Transverse colon (tissue), 4 donors: ENCODE measurements around the gene MUL1. TPM values are rescaled to one million over a fixed set of nuclear protein-coding genes. Genes with fewer than 3 reads are reported as not detected.
A peak's percentile ranks its signal among the peaks of the same experiment; 100 is the strongest.

Source experiments
- DNase-seq: peaks from one replicate; pipeline ENCODE4 v3.0.0-alpha.2; 2019
- H3K27ac ChIP-seq, 4 donors: fragments of 200-600 bp; sonication (generic); 2 replicates each; pipeline ENCODE4 v1.5.1; 2016 to 2018; ENCODE audit warnings: inconsistent platforms in 4 of 4
- H3K27me3 ChIP-seq: fragments of 200-600 bp; sonication (generic); 2 replicates; pipeline ENCODE4 v1.5.1; 2017; ENCODE audit warnings: inconsistent platforms
- H3K36me3 ChIP-seq, 4 donors: fragments of 200-600 bp; sonication (generic); 2 replicates each; pipeline ENCODE4 v1.5.1; 2017 to 2019; ENCODE audit warnings: inconsistent platforms in 4 of 4
- H3K4me1 ChIP-seq, 4 donors: fragments of 200-600 bp; sonication (generic); 2 replicates each; pipeline ENCODE4 v1.5.1; 2017 to 2020; ENCODE audit warnings: inconsistent platforms in 4 of 4
- H3K4me3 ChIP-seq, 4 donors: fragments of 200-600 bp; sonication (generic); 1 replicate in 1 of 4; 2 replicates in 3 of 4; pipeline versions ENCODE4 v1.5.1 to v1.6.1; 2017 to 2019; ENCODE audit warnings: inconsistent platforms in 4 of 4
- H3K9me3 ChIP-seq, 2 donors: fragments of 200-600 bp; sonication (generic); 2 replicates each; pipeline ENCODE4 v1.5.1; 2017 to 2019; ENCODE audit warnings: inconsistent platforms in 2 of 2
- CTCF ChIP-seq, 5 experiments: fragments of 200-600 bp in 3 of 5; fragments of 450-650 bp in 2 of 5; sonication (generic) in 3 of 5; IDR thresholded peaks; 1 replicate in 2 of 5; 2 replicates in 3 of 5; pipeline ENCODE4 v1.5.1; 2016 to 2017; ENCODE audit warnings: antibody characterized with exemption in 5 of 5, inconsistent platforms in 3 of 5, mild to moderate bottlenecking in 2 of 5, moderate library complexity in 1 of 5
- EP300 ChIP-seq: sonication (generic); formaldehyde crosslinking; IDR thresholded peaks from one replicate; pipeline ENCODE4 v1.6.1; 2017; ENCODE audit warnings: antibody characterized with exemption, low read depth
- POLR2A ChIP-seq: fragments of 450-650 bp; IDR thresholded peaks from one replicate; pipeline ENCODE4 v1.6.1; 2016; ENCODE audit warnings: antibody characterized with exemption, mild to moderate bottlenecking, moderate library complexity
- POLR2AphosphoS5 ChIP-seq, 3 donors: sonication (generic); formaldehyde crosslinking; IDR thresholded peaks; one replicate each; pipeline ENCODE4 v1.6.1; 2016; ENCODE audit warnings: antibody characterized with exemption in 3 of 3
- WGBS, 2 donors: methylation state at CpG; one replicate each; pipeline ENCODE4 v1.1.5; 2018; ENCODE audit warnings: low coverage in 1 of 2; 5-methylcytosine and 5-hydroxymethylcytosine counted together
- in situ Hi-C, 4 donors: fragments of 200-750 bp; cut with MboI; loops; one replicate each; pipeline versions ENCODE4 v1.15.0 to v1.15.1; 2017; ENCODE audit warnings: low sequenced_read_pairs in 3 of 4, low pct_ligation_motif_present in 1 of 4, low pct_unique_long_range_greater_than_20kb in 1 of 4
- intact Hi-C: fragments of 100-400 bp; cut with DNase I; formaldehyde crosslinking; loops from one replicate; pipeline ENCODE4 v1.15.1; 2023; ENCODE audit warnings: low total_unique reads
- total RNA-seq, 4 donors: library from RNA; depleted of rRNA; stranded (reverse); fragments of >200 nt; gene quantifications; one replicate each; pipeline ENCODE4 v1.1.0, GENCODE V29; 2016

MUL1 gene
- total RNA-seq, 4 donors from 2014 or later, result 21.9 to 53.9 (median 43.9) TPM

- Histone ChIP-seq H3K4me1 (peaks cover 32 to 75% (median 68%) of the 10 kb centered on the region in 4 donors), H3K36me3 (no peaks in the 10 kb centered on the region), H3K4me3 (no peak overlapping the region), H3K9me3 (no peaks in the 10 kb centered on the region), H3K27ac (peak overlapping the region; percentile 86 to 94 (median 90)), H3K27me3 (peaks cover 14% of the 10 kb centered on the region)
- no peak for TF ChIP-seq EP300
- peak; percentile 22 for TF ChIP-seq POLR2A
- WGBS, 2 donors, result 44% methylated on average over 7 of the region's 7 CpGs; no CpG with 5 or more reads in 1 of the 2 donors
- peak; percentile 63 for DNase-seq
- in situ Hi-C loops (no loop called here), intact Hi-C loops (no loop called here)
Measured at GRCh38 chr1:20480951-20481617, 26.9 kb downstream of the MUL1 start.

- Histone ChIP-seq H3K4me3 (no peak overlapping the region), H3K27ac (peak overlapping the region; percentile 86 to 94 (median 90)), H3K4me1 (peaks cover 32 to 81% (median 75%) of the 10 kb centered on the region in 4 donors), H3K36me3 (no peaks in the 10 kb centered on the region), H3K27me3 (peaks cover 15% of the 10 kb centered on the region), H3K9me3 (no peaks in the 10 kb centered on the region)
- intact Hi-C loops, result no loop called here
- DNase-seq, result peak; percentile 66
- WGBS, 2 donors, result 45 to 79% methylated on average over 2 to 10 of the region's 10 CpGs
- in situ Hi-C loops, result no loop called here
- TF ChIP-seq CTCF (IDR thresholded peaks at IDR 0.05) (no peak), EP300 (no peak), POLR2A (no peak)
Measured at GRCh38 chr1:20480243-20480944, 27.6 kb downstream of the MUL1 start.

- peaks cover 35 to 87% (median 80%) of the 10 kb centered on the region in 4 donors for H3K4me1 ChIP-seq
- in situ Hi-C loops, result no loop called here
- TF ChIP-seq POLR2AphosphoS5 (IDR thresholded peaks at IDR 0.05), result no peak
- TF ChIP-seq POLR2A, result no peak
- TF ChIP-seq EP300, result no peak
- no peak for TF ChIP-seq CTCF (IDR thresholded peaks at IDR 0.05)
- peaks cover 15% of the 10 kb centered on the region for H3K27me3 ChIP-seq
- peak overlapping the region; percentile 86 to 94 (median 90) for H3K27ac ChIP-seq
- no peaks in the 10 kb centered on the region for H3K36me3 ChIP-seq
- no peak for DNase-seq
- intact Hi-C loops, result no loop called here
- 70 to 77% methylated on average over 4 of the region's 4 CpGs for WGBS, 2 donors
- no peaks in the 10 kb centered on the region for H3K9me3 ChIP-seq
- no peak overlapping the region for H3K4me3 ChIP-seq
Measured at GRCh38 chr1:20479840-20480239, 28.1 kb downstream of the MUL1 start.

GRCh38 chr1:20478057-20478635, 29.8 kb downstream of the MUL1 start:
- TF ChIP-seq CTCF (IDR thresholded peaks at IDR 0.05) (no peak), POLR2AphosphoS5 (IDR thresholded peaks at IDR 0.05) (no peak), POLR2A (no peak), EP300 (no peak)
- no peak overlapping the region for H3K4me3 ChIP-seq
- H3K36me3 ChIP-seq, result no peaks in the 10 kb centered on the region
- intact Hi-C loops, result no loop called here
- H3K27ac ChIP-seq, result peak overlapping the region; percentile 79 to 92 (median 86)
- no peaks in the 10 kb centered on the region for H3K9me3 ChIP-seq
- peaks cover 7% of the 10 kb centered on the region for H3K27me3 ChIP-seq
- in situ Hi-C loops, result no loop called here
- DNase-seq, result no peak
- peaks cover 32 to 97% (median 86%) of the 10 kb centered on the region in 4 donors for H3K4me1 ChIP-seq
- 27 to 54% methylated on average over 3 to 5 of the region's 5 CpGs for WGBS, 2 donors
